BLaER1 treated with 17β-estradiol and CSF1 and Interleukin-3, amounts not matched to agents 10 nM and 100 nM (cell line): ENCODE results near the gene FBXO45.
"Not testable (repeated sequence)": the region's sequence is repeated elsewhere in the genome, so short reads cannot be mapped to it uniquely, and the experiment has no call there.

Source experiments
- H3K27ac ChIP-seq, 11 experiments: shearing (Covaris generic); formaldehyde crosslinking; 2 replicates each; pipeline ENCODE4 v1.8.1; 2022
- H3K27me3 ChIP-seq, 11 experiments: shearing (Covaris generic); formaldehyde crosslinking; 2 replicates each; pipeline ENCODE4 v1.8.1; 2022
- H3K36me3 ChIP-seq, 11 experiments: shearing (Covaris generic); formaldehyde crosslinking; 2 replicates each; pipeline ENCODE4 v1.8.1; 2022
- H3K4me1 ChIP-seq, 10 experiments: shearing (Covaris generic); formaldehyde crosslinking; 2 replicates each; pipeline ENCODE4 v1.8.1; 2022
- H3K4me2 ChIP-seq, 11 experiments: shearing (Covaris generic); formaldehyde crosslinking; 2 replicates each; pipeline ENCODE4 v1.8.1; 2022
- H3K4me3 ChIP-seq, 10 experiments: shearing (Covaris generic); formaldehyde crosslinking; 2 replicates each; pipeline ENCODE4 v1.8.1; 2022
- H3K9ac ChIP-seq, 11 experiments: shearing (Covaris generic); formaldehyde crosslinking; 2 replicates each; pipeline ENCODE4 v1.8.1; 2022
- H3K9me3 ChIP-seq, 11 experiments: shearing (Covaris generic); formaldehyde crosslinking; replicated peaks in 1 of 11; 2 replicates each; pipeline ENCODE4 v1.8.1; 2022
- H4K20me1 ChIP-seq, 11 experiments: shearing (Covaris generic); formaldehyde crosslinking; 2 replicates each; pipeline ENCODE4 v1.8.1; 2022
- Cebpa-rat ChIP-seq, 11 experiments: shearing (Covaris generic); IDR thresholded peaks; 2 replicates each; pipeline ENCODE4 v1.8.1; 2022

The FBXO45 gene

GRCh38 chr3:196552253-196552652, 16.2 kb upstream of the FBXO45 start:
- no peak for TF ChIP-seq Cebpa-rat (IDR thresholded peaks at IDR 0.05)
- Histone ChIP-seq H3K9me3 (peaks cover 37 to 61% (median 54%) of the 10 kb centered on the region in 11 experiments), H3K27ac (no peak overlapping the region), H3K4me3 (no peak overlapping the region), H3K4me1 (peaks cover 16 to 35% (median 24%) of the 10 kb centered on the region in 10 experiments), H3K4me2 (no peak overlapping the region), H3K36me3 (peaks cover 0 to 38% (median 12%) of the 10 kb centered on the region in 11 experiments; a peak in 16 of 22 replicates), H3K27me3 (no peaks in the 10 kb centered on the region), H4K20me1 (no peaks in the 10 kb centered on the region), H3K9ac (no peak overlapping the region)

GRCh38 chr3:196553551-196553950, 14.9 kb upstream of the FBXO45 start:
- Histone ChIP-seq H3K27ac (peak overlapping the region in 7 of 11 experiments; percentile 9 to 72 (median 43); a peak in 11 of 22 replicates), H3K9ac (no peak overlapping the region; a peak in 1 of 22 replicates), H3K4me3 (no peak overlapping the region), H3K27me3 (no peaks in the 10 kb centered on the region), H3K36me3 (peaks cover 0 to 38% (median 13%) of the 10 kb centered on the region in 11 experiments; a peak in 16 of 22 replicates), H3K9me3 (peaks cover 29 to 48% (median 44%) of the 10 kb centered on the region in 11 experiments), H3K4me2 (peak overlapping the region in 10 of 11 experiments; percentile 30 to 80 (median 67); a peak in 17 of 22 replicates), H4K20me1 (no peaks in the 10 kb centered on the region), H3K4me1 (peaks cover 16 to 35% (median 24%) of the 10 kb centered on the region in 10 experiments)
- TF ChIP-seq Cebpa-rat (IDR thresholded peaks at IDR 0.05), result no peak

GRCh38 chr3:196554205-196554604, 14.3 kb upstream of the FBXO45 start:
- Histone ChIP-seq H3K9ac (peak overlapping the region in 4 of 11 experiments; percentile 0 to 41 (median 24); a peak in 5 of 22 replicates), H3K4me3 (peak overlapping the region in 3 of 10 experiments; percentile 1 to 42 (median 4); a peak in 2 of 20 replicates), H3K9me3 (peaks cover 24 to 41% (median 37%) of the 10 kb centered on the region in 11 experiments), H4K20me1 (no peaks in the 10 kb centered on the region), H3K4me1 (peaks cover 16 to 35% (median 24%) of the 10 kb centered on the region in 10 experiments), H3K4me2 (peak overlapping the region; percentile 48 to 81 (median 66)), H3K27ac (peak overlapping the region; percentile 9 to 72 (median 40); a peak in 17 of 22 replicates), H3K36me3 (peaks cover 0 to 44% (median 14%) of the 10 kb centered on the region in 11 experiments; a peak in 17 of 22 replicates), H3K27me3 (no peaks in the 10 kb centered on the region)
- no peak for TF ChIP-seq Cebpa-rat (IDR thresholded peaks at IDR 0.05)

- no peak overlapping the region for H3K9ac ChIP-seq
- H3K4me2 ChIP-seq, result peak overlapping the region in 10 of 11 experiments; percentile 50 to 81 (median 67); a peak in 17 of 22 replicates
- peaks cover 16 to 41% (median 24%) of the 10 kb centered on the region in 10 experiments for H3K4me1 ChIP-seq
- TF ChIP-seq Cebpa-rat (IDR thresholded peaks at IDR 0.05), result no peak
- H3K27me3 ChIP-seq, result no peaks in the 10 kb centered on the region
- no peaks in the 10 kb centered on the region for H4K20me1 ChIP-seq
- peaks cover 13 to 31% (median 27%) of the 10 kb centered on the region in 11 experiments for H3K9me3 ChIP-seq
- peaks cover 6 to 47% (median 22%) of the 10 kb centered on the region in 11 experiments; a peak in 18 of 22 replicates for H3K36me3 ChIP-seq
- H3K27ac ChIP-seq, result peak overlapping the region in 4 of 11 experiments; percentile 38 to 65 (median 54); a peak in 1 of 22 replicates
- no peak overlapping the region for H3K4me3 ChIP-seq
These were observed 13.2 kb upstream of the FBXO45 start for GRCh38 chr3:196555295-196555694.

GRCh38 chr3:196557236-196557635, 11.2 kb upstream of the FBXO45 start:
- Histone ChIP-seq H3K36me3 (peaks cover 15 to 47% (median 25%) of the 10 kb centered on the region in 11 experiments; a peak in 20 of 22 replicates), H4K20me1 (no peaks in the 10 kb centered on the region), H3K27ac (no peak overlapping the region), H3K9me3 (peaks cover 0 to 13% (median 8%) of the 10 kb centered on the region in 11 experiments; a peak in 8 of 22 replicates), H3K9ac (no peak overlapping the region), H3K4me3 (no peak overlapping the region), H3K4me2 (no peak overlapping the region), H3K27me3 (no peaks in the 10 kb centered on the region), H3K4me1 (peaks cover 16 to 42% (median 24%) of the 10 kb centered on the region in 10 experiments)
- no peak for TF ChIP-seq Cebpa-rat (IDR thresholded peaks at IDR 0.05)

GRCh38 chr3:196558476-196558875, 10.0 kb upstream of the FBXO45 start:
- TF ChIP-seq Cebpa-rat (IDR thresholded peaks at IDR 0.05), result no peak
- Histone ChIP-seq H3K27ac (no peak overlapping the region), H3K9ac (no peak overlapping the region)

GRCh38 chr3:196559826-196560225, 8.6 kb upstream of the FBXO45 start:
- TF ChIP-seq Cebpa-rat (IDR thresholded peaks at IDR 0.05), result no peak
- Histone ChIP-seq H3K36me3 (peaks cover 9 to 60% (median 25%) of the 10 kb centered on the region in 11 experiments; a peak in 20 of 22 replicates), H3K27ac (no peak overlapping the region)

More at GRCh38 chr3:196558476-196558875, 10.0 kb upstream of the FBXO45 start:
- Histone ChIP-seq H3K4me2 (no peak overlapping the region), H3K4me1 (peaks cover 16 to 37% (median 23%) of the 10 kb centered on the region in 10 experiments), H3K27me3 (no peaks in the 10 kb centered on the region), H3K4me3 (no peak overlapping the region), H3K9me3 (peaks cover 0 to 3% (median 2%) of the 10 kb centered on the region in 11 experiments; a peak in 3 of 22 replicates), H3K36me3 (peaks cover 10 to 49% (median 25%) of the 10 kb centered on the region in 11 experiments; a peak in 20 of 22 replicates), H4K20me1 (no peaks in the 10 kb centered on the region)

GRCh38 chr3:196563721-196564225, 4.7 kb upstream of the FBXO45 start:
- no peak overlapping the region for H3K4me3 ChIP-seq

More at GRCh38 chr3:196559826-196560225, 8.6 kb upstream of the FBXO45 start:
- Histone ChIP-seq H3K9ac (no peak overlapping the region), H3K4me1 (peaks cover 4 to 35% (median 18%) of the 10 kb centered on the region in 10 experiments), H3K4me2 (no peak overlapping the region), H4K20me1 (no peaks in the 10 kb centered on the region), H3K9me3 (no peaks in the 10 kb centered on the region), H3K27me3 (no peaks in the 10 kb centered on the region), H3K4me3 (no peak overlapping the region)

GRCh38 chr3:196569003-196569516, 600 bp downstream of the FBXO45 start:
- Histone ChIP-seq H3K27ac (peak overlapping the region; percentile 40 to 89 (median 80); a peak in 21 of 22 replicates), H3K9me3 (no peaks in the 10 kb centered on the region), H4K20me1 (peaks cover 0 to 39% (median 10%) of the 10 kb centered on the region in 11 experiments; a peak in 13 of 22 replicates), H3K4me3 (peak overlapping the region; percentile 81 to 99 (median 91)), H3K36me3 (peaks cover 4 to 30% (median 13%) of the 10 kb centered on the region in 11 experiments; a peak in 14 of 22 replicates), H3K27me3 (no peaks in the 10 kb centered on the region), H3K4me1 (peaks cover 32 to 59% (median 44%) of the 10 kb centered on the region in 10 experiments), H3K9ac (peak overlapping the region; percentile 82 to 92 (median 87)), H3K4me2 (peak overlapping the region; percentile 81 to 97 (median 92))
- TF ChIP-seq Cebpa-rat (IDR thresholded peaks at IDR 0.05), result no peak

More at GRCh38 chr3:196563721-196564225, 4.7 kb upstream of the FBXO45 start:
- no peak overlapping the region for H3K27ac ChIP-seq
- no peaks in the 10 kb centered on the region for H3K9me3 ChIP-seq
- TF ChIP-seq Cebpa-rat (IDR thresholded peaks at IDR 0.05), result no peak
- H4K20me1 ChIP-seq, result peaks cover 0 to under 1% (median 0%) of the 10 kb centered on the region in 11 experiments; a peak in 2 of 22 replicates
- H3K9ac ChIP-seq, result no peak overlapping the region
- H3K4me2 ChIP-seq, result peak overlapping the region in 4 of 11 experiments; percentile 14 to 47 (median 34); a peak in 5 of 22 replicates
- no peaks in the 10 kb centered on the region for H3K27me3 ChIP-seq
- H3K36me3 ChIP-seq, result peaks cover 13 to 74% (median 34%) of the 10 kb centered on the region in 11 experiments; a peak in 20 of 22 replicates
- H3K4me1 ChIP-seq, result peaks cover 9 to 31% (median 17%) of the 10 kb centered on the region in 10 experiments

- Histone ChIP-seq H4K20me1 (peaks cover 0 to 46% (median 14%) of the 10 kb centered on the region in 11 experiments; a peak in 13 of 22 replicates), H3K4me3 (peak overlapping the region; percentile 81 to 99 (median 91); a peak in 12 of 20 replicates), H3K9ac (peak overlapping the region in 8 of 11 experiments; percentile 12 to 92 (median 86); a peak in 8 of 22 replicates), H3K4me1 (peaks cover 34 to 68% (median 50%) of the 10 kb centered on the region in 10 experiments), H3K4me2 (peak overlapping the region; percentile 81 to 97 (median 92)), H3K36me3 (peaks cover 4 to 22% (median 13%) of the 10 kb centered on the region in 11 experiments; a peak in 14 of 22 replicates)
- H3K27ac ChIP-seq, H3K27me3 ChIP-seq, H3K9me3 ChIP-seq: not testable (repeated sequence)
These were observed 1.9 kb downstream of the FBXO45 start for GRCh38 chr3:196570332-196570731.
